ENCODE results near the gene MAP2K5.

Gene MAP2K5

DNA sequence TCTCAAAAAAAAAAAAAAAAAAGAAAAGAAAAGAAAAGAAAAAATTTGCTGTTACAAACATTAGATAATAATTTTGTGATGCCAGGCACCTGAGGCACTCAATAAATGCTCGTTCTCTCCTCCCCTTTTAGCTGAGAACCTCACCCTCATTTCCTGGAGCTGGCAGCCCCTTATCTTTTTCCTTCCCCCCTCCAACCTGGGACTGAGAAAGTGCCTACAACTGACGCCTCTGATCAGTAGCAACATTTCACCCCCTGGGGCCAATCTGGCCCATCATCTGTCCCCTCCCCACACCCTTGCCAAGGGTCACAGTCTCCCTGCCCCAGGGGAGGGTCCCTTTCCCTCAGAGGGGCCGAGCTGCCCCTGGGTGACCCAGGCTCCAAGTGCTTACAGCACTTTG is 309.9 kb downstream of the MAP2K5 start:
- H3K27ac ChIP-seq: no peak overlapping the region
- TF ChIP-seq, protein P1, sequence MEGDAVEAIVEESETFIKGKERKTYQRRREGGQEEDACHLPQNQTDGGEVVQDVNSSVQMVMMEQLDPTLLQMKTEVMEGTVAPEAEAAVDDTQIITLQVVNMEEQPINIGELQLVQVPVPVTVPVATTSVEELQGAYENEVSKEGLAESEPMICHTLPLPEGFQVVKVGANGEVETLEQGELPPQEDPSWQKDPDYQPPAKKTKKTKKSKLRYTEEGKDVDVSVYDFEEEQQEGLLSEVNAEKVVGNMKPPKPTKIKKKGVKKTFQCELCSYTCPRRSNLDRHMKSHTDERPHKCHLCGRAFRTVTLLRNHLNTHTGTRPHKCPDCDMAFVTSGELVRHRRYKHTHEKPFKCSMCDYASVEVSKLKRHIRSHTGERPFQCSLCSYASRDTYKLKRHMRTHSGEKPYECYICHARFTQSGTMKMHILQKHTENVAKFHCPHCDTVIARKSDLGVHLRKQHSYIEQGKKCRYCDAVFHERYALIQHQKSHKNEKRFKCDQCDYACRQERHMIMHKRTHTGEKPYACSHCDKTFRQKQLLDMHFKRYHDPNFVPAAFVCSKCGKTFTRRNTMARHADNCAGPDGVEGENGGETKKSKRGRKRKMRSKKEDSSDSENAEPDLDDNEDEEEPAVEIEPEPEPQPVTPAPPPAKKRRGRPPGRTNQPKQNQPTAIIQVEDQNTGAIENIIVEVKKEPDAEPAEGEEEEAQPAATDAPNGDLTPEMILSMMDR (IDR thresholded peaks at IDR 0.05; ENCODE audit: low read depth, low read length): no peak

DNA sequence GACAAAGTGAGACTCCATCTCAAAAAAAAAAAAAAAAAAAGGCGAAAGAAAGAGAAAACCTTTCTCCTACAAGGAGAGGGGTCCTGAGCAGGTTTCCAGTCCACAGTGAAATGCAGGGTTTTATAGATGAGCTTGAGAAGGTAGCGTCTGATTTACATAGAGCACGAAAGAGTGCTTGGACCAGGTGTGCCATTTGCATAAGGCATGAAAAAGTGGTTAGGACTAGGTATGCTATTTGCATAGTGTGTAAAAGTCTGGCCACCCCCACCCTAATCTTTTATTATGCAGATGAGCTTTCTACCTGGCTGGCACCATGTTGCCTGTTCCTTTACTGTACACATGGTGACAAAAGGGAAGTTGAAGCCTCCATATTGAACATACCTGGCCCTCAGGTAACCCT is 311.0 kb downstream of the MAP2K5 start:
- Histone ChIP-seq H3K4me3 (ENCODE audit: low read depth, low read length) (no peak overlapping the region), H3K27ac (no peak overlapping the region)
- TF ChIP-seq, protein P1 (IDR thresholded peaks at IDR 0.05; ENCODE audit: low read depth, low read length): no peak

More for the DNA sequence above, 309.9 kb downstream of the MAP2K5 start:
- no peaks in the 10 kb centered on the region for H3K36me3 ChIP-seq
- no peaks in the 10 kb centered on the region for H3K27me3 ChIP-seq (ENCODE audit: insufficient read depth, low read depth, severe bottlenecking)
- H3K9me3 ChIP-seq (ENCODE audit: severe bottlenecking): no peaks in the 10 kb centered on the region
- no peak overlapping the region for H3K4me3 ChIP-seq (ENCODE audit: low read depth, low read length)
- DNase-seq: no peak

DNA sequence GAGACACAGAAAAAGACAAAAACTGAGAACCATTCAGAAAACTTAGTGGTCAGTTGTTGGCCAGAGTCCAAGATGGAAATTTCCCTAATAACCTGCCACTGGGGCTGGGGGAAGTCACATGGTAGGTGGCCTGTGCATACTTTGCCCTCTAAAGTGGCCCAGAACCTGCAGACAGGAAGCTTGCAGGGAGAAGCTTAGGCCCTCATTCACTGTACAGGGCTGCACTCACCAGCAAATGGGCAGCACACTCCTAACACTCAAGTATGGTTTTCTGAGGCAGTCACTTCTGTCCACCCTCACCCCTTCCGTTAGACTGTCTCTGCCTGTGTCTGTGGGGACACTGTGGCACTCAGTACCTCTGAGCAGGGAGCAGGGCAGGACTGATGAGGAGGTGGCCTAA is 311.9 kb downstream of the MAP2K5 start:
- H3K4me3 ChIP-seq (ENCODE audit: low read depth, low read length): no peak overlapping the region
- H3K36me3 ChIP-seq: no peaks in the 10 kb centered on the region
- no peak for DNase-seq
- TF ChIP-seq, protein P1 (IDR thresholded peaks at IDR 0.05; ENCODE audit: low read depth, low read length): no peak
- no peaks in the 10 kb centered on the region for H3K27me3 ChIP-seq (ENCODE audit: insufficient read depth, low read depth, severe bottlenecking)
- H3K27ac ChIP-seq: no peak overlapping the region
- no peaks in the 10 kb centered on the region for H3K9me3 ChIP-seq (ENCODE audit: severe bottlenecking)

More for the DNA sequence above, 311.0 kb downstream of the MAP2K5 start:
- DNase-seq: no peak
- Histone ChIP-seq H3K27me3 (ENCODE audit: insufficient read depth, low read depth, severe bottlenecking) (no peaks in the 10 kb centered on the region), H3K36me3 (no peaks in the 10 kb centered on the region), H3K9me3 (ENCODE audit: severe bottlenecking) (no peaks in the 10 kb centered on the region)

DNA sequence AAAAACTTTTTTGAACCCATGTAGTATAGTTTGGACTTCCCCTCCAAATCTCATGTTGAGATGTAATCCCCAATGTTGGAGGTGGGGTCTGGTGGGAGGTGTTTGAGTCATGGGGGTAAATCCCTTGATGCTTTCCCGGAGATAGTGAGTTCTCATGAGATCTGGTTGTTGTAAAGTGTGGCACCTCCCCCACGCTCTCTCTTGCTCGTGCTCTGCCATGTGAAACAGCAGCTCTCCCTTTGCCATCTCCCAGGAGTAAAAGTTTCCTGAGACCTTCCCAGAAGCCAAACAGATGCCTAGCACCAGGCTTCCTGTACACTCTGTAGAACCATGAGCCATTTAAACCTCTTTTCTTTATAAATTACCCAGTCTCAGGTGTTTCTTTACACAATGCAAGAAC is 313.3 kb downstream of the MAP2K5 start:
- Histone ChIP-seq H3K27me3 (ENCODE audit: insufficient read depth, low read depth, severe bottlenecking) (no peaks in the 10 kb centered on the region), H3K27ac (no peak overlapping the region), H3K4me3 (ENCODE audit: low read depth, low read length) (no peak overlapping the region), H3K36me3 (no peaks in the 10 kb centered on the region), H3K9me3 (ENCODE audit: severe bottlenecking) (no peaks in the 10 kb centered on the region)
- TF ChIP-seq, protein P1 (IDR thresholded peaks at IDR 0.05; ENCODE audit: low read depth, low read length): no peak
- no peak for DNase-seq
